Measurements from ENCODE around the gene DEPDC4. TPM values are rescaled to one million over a fixed set of nuclear protein-coding genes. Genes with fewer than 3 reads are reported as not detected.

The DEPDC4 gene
- total and polyA plus RNA-seq, 2 of the 13 experiments (the other 11 are each of a cell fraction or from before 2014, with no cell fraction given) = 2.2 to 5.7 TPM

DNA sequence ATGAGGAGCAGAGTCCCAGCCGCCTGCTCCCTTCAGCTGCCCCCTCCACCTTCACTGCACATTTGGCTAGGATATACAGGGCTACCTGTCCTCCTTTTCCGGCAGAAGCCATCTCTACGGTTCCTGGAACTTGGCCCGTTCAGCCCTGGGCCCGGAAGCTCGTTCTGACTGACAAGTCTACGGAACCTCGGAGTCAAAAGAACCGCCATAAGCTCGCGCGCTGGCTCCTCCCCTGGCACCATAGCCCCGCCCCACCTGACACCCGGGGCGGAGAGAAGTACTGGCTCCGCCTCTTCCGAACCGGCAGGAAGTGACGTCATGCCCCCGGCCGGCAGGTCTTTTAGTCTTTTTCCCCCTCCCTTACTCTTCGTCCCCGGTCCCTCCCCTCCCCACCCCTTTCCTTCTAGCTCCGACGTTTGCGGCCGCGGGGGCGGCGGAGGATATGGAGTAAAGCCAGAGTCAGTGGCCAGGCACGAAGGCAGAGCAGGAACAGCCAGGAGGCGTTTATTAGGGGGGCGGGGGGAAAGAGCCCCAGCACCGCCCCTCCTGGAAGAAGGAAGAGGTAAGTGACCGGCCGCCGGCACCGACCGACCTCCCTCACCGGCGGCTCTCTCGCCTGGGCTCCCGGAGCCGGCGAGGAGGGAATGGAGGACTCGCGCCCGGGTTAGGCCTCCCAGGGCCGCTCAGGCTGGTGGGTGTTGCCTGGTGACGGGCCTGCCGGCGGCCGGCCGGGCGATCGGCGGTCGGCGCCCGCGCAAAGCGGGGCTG lies at the start of gene DEPDC4, which contains the start of gene SCYL2 (continued):
- TF ChIP-seq, protein P1, sequence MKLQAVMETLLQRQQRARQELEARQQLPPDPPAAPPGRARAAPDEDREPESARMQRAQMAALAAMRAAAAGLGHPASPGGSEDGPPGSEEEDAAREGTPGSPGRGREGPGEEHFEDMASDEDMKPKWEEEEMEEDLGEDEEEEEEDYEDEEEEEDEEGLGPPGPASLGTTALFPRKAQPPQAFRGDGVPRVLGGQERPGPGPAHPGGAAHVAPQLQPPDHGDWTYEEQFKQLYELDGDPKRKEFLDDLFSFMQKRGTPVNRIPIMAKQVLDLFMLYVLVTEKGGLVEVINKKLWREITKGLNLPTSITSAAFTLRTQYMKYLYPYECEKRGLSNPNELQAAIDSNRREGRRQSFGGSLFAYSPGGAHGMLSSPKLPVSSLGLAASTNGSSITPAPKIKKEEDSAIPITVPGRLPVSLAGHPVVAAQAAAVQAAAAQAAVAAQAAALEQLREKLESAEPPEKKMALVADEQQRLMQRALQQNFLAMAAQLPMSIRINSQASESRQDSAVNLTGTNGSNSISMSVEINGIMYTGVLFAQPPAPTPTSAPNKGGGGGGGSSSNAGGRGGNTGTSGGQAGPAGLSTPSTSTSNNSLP (IDR thresholded peaks at IDR 0.05; ENCODE audit: low read depth, low read length) = 0 out of 2 replicates have a peak, but pooled peaks have one; percentile 28
- TF ChIP-seq, protein P2, sequence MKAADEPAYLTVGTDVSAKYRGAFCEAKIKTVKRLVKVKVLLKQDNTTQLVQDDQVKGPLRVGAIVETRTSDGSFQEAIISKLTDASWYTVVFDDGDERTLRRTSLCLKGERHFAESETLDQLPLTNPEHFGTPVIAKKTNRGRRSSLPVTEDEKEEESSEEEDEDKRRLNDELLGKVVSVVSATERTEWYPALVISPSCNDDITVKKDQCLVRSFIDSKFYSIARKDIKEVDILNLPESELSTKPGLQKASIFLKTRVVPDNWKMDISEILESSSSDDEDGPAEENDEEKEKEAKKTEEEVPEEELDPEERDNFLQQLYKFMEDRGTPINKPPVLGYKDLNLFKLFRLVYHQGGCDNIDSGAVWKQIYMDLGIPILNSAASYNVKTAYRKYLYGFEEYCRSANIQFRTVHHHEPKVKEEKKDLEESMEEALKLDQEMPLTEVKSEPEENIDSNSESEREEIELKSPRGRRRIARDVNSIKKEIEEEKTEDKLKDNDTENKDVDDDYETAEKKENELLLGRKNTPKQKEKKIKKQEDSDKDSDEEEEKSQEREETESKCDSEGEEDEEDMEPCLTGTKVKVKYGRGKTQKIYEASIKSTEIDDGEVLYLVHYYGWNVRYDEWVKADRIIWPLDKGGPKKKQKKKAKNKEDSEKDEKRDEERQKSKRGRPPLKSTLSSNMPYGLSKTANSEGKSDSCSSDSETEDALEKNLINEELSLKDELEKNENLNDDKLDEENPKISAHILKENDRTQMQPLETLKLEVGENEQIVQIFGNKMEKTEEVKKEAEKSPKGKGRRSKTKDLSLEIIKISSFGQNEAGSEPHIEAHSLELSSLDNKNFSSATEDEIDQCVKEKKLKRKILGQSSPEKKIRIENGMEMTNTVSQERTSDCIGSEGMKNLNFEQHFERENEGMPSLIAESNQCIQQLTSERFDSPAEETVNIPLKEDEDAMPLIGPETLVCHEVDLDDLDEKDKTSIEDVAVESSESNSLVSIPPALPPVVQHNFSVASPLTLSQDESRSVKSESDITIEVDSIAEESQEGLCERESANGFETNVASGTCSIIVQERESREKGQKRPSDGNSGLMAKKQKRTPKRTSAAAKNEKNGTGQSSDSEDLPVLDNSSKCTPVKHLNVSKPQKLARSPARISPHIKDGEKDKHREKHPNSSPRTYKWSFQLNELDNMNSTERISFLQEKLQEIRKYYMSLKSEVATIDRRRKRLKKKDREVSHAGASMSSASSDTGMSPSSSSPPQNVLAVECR (CRISPR knock-in tag; IDR thresholded peaks at IDR 0.05; ENCODE audit: borderline replicate concordance) = peak; percentile 91
- TF ChIP-seq ARHGAP35 (CRISPR knock-in tag; IDR thresholded peaks at IDR 0.05; ENCODE audit: borderline replicate concordance) = no peak
- no peak for TF ChIP-seq CC2D1A (CRISPR knock-in tag; IDR thresholded peaks at IDR 0.05)
- peak; percentile 75 for TF ChIP-seq TAF1 (CRISPR knock-in tag; IDR thresholded peaks at IDR 0.05)
- TF ChIP-seq, protein P3, sequence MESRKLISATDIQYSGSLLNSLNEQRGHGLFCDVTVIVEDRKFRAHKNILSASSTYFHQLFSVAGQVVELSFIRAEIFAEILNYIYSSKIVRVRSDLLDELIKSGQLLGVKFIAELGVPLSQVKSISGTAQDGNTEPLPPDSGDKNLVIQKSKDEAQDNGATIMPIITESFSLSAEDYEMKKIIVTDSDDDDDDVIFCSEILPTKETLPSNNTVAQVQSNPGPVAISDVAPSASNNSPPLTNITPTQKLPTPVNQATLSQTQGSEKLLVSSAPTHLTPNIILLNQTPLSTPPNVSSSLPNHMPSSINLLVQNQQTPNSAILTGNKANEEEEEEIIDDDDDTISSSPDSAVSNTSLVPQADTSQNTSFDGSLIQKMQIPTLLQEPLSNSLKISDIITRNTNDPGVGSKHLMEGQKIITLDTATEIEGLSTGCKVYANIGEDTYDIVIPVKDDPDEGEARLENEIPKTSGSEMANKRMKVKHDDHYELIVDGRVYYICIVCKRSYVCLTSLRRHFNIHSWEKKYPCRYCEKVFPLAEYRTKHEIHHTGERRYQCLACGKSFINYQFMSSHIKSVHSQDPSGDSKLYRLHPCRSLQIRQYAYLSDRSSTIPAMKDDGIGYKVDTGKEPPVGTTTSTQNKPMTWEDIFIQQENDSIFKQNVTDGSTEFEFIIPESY (CRISPR knock-in tag; IDR thresholded peaks at IDR 0.05) = no peak
- TF ChIP-seq ZNF761 (CRISPR knock-in tag; conservative IDR thresholded peaks at IDR 0.05) = no peak
- no peak for TF ChIP-seq CHD2 (IDR thresholded peaks at IDR 0.05; ENCODE audit: low read depth, low read length)
- no peak for TF ChIP-seq ZNF317 (CRISPR knock-in tag; IDR thresholded peaks at IDR 0.05)
- TF ChIP-seq ZNF619 (CRISPR knock-in tag; IDR thresholded peaks at IDR 0.05) = no peak
- no peak for TF ChIP-seq SOX13 (IDR thresholded peaks at IDR 0.05)
- no peak for TF ChIP-seq SOX13 (CRISPR knock-in tag; conservative IDR thresholded peaks at IDR 0.05 in 1 of 2, IDR thresholded peaks at IDR 0.05 in 1 of 2)
- TF ChIP-seq, protein P4, sequence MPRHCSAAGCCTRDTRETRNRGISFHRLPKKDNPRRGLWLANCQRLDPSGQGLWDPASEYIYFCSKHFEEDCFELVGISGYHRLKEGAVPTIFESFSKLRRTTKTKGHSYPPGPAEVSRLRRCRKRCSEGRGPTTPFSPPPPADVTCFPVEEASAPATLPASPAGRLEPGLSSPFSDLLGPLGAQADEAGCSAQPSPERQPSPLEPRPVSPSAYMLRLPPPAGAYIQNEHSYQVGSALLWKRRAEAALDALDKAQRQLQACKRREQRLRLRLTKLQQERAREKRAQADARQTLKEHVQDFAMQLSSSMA (CRISPR knock-in tag; IDR thresholded peaks at IDR 0.05) = no peak
- TF ChIP-seq TAF15 (IDR thresholded peaks at IDR 0.05; ENCODE audit: low read depth, low read length, poor library complexity, severe bottlenecking) = no peak
- TF ChIP-seq KAT7 (CRISPR knock-in tag; IDR thresholded peaks at IDR 0.05; ENCODE audit: borderline replicate concordance) = peak; percentile 91; the same call in 1 of the 2 replicates
- TF ChIP-seq GABPA (IDR thresholded peaks at IDR 0.05; ENCODE audit: low read depth, low read length) = peak; percentile 70
- peak; percentile 93 for TF ChIP-seq GABPA (CRISPR knock-in tag; IDR thresholded peaks at IDR 0.05; ENCODE audit: low read depth)
- TF ChIP-seq, protein P5, sequence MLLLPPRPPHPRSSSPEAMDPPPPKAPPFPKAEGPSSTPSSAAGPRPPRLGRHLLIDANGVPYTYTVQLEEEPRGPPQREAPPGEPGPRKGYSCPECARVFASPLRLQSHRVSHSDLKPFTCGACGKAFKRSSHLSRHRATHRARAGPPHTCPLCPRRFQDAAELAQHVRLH (CRISPR knock-in tag; IDR thresholded peaks at IDR 0.05; ENCODE audit: borderline replicate concordance, low read depth) = peak; percentile 31; the same call in 1 of the 2 replicates
- TF ChIP-seq, protein P6, sequence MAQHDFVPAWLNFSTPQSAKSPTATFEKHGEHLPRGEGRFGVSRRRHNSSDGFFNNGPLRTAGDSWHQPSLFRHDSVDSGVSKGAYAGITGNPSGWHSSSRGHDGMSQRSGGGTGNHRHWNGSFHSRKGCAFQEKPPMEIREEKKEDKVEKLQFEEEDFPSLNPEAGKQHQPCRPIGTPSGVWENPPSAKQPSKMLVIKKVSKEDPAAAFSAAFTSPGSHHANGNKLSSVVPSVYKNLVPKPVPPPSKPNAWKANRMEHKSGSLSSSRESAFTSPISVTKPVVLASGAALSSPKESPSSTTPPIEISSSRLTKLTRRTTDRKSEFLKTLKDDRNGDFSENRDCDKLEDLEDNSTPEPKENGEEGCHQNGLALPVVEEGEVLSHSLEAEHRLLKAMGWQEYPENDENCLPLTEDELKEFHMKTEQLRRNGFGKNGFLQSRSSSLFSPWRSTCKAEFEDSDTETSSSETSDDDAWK (CRISPR knock-in tag; IDR thresholded peaks at IDR 0.05) = no peak
